HG03139 (cell line): ENCODE measurements around the gene GTF2E1.
"Not testable (repeated sequence)": the region's sequence is repeated elsewhere in the genome, so short reads cannot be mapped to it uniquely, and the experiment has no call there.

Source experiments
- ATAC-seq: cut with Tn5 transposase; IDR thresholded peaks from one replicate; pipeline ENCODE4 v1.9.1; 2021; ENCODE audit not compliant: unreplicated experiment

Gene GTF2E1

DNA sequence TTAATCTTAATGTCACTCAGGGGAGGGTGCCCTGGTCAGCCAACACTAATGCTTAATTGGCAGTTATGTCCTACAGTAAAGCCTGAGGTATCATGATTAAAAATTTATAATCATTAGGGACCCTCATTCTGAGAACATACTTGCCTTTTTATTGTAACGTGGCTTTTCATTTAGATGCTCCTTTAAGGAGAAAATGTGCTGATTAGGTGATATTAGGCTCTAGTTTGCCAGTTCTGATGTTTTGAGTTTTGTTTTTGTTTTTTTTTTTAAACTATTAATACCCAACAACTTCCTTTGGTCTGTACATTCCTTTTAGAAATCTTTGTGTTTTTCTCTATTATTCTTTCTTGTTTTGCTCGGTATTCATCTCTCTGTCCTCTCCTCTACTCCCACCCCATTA, 10.3 kb downstream of the GTF2E1 start:
- ATAC-seq, result no peak

DNA sequence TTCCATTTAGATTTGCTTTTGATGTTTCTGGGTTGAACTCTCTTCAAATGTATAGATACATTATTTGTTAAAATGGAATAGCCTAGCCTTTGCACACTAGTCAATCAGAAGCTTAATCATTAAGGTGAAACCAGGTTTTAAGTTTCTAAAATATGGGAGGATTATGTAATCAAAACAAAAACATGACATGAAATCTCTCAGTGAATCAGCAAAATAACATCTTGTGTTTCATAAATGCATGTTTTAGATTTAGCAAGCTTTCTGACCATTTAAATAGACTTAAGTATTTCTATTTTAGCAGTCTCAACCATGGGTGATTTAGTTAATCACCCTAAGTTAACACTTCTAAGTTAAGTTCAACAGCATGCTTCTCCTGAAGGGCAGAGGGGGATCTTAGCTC, 11.3 kb downstream of the GTF2E1 start:
- no peak for ATAC-seq

DNA sequence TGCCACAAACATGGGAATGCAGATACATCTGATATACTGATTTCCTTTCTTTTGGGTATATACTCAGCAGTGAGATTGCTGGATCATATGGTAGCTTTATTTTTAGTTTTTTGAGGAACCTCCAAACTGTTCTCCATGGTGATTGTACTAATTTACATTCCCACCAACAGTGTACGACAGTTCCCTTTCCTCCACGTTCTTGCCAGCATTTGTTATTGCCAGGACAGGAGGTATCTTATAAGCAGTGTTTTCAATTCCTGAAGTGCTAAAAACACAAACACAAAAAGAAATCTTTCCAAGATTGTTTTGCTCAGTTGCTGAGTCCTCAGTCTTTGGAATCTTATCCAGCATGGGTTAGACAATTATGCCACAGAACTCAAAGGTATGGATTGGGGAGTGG, 13.5 kb downstream of the GTF2E1 start:
- no peak for ATAC-seq

- not testable (repeated sequence) for ATAC-seq
These were observed 16.0 kb downstream of the GTF2E1 start for GRCh38 chr3:120758551-120758950.

DNA sequence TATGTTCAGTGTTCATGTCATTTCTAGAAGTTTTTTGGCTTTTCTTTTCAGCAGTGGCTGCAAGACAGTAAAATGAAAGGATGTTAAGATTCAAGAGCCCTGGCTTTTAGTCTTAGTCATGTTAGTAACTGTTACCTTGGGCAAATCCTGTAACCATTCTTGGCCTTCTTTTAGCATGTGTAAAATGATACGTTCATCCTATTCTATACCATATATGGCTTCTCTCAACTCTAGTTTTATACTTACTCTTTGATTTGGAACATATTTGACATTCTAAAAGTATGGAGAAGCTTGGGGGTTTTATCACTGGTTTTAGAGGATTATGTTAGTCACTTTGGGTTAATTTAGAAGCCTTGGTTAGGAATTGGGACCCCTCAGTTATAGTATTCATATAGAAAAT, 20.1 kb downstream of the GTF2E1 start:
- no peak for ATAC-seq

DNA sequence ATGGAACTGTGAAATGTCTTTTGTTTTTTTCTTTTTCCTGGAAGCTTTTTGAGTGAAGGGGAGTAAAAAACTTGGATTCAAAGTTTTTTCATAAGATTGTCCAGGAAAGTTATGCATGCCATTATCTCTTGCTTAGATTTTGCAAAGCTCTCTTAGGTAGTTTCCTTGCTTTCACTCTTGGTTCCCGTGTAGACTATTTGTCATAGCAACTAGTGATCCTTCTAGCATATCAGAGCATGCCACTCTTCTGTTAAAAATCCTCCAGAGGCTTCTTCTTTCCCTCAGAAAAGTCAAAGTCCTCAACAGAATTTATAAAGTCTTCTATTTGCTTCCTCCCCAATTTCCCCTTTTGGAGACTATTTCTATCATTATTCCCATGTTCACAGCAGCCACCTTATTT, 21.1 kb downstream of the GTF2E1 start:
- ATAC-seq, result peak; percentile 68

- no peak for ATAC-seq
These were observed 21.7 kb downstream of the GTF2E1 start for GRCh38 chr3:120764206-120764605.

DNA sequence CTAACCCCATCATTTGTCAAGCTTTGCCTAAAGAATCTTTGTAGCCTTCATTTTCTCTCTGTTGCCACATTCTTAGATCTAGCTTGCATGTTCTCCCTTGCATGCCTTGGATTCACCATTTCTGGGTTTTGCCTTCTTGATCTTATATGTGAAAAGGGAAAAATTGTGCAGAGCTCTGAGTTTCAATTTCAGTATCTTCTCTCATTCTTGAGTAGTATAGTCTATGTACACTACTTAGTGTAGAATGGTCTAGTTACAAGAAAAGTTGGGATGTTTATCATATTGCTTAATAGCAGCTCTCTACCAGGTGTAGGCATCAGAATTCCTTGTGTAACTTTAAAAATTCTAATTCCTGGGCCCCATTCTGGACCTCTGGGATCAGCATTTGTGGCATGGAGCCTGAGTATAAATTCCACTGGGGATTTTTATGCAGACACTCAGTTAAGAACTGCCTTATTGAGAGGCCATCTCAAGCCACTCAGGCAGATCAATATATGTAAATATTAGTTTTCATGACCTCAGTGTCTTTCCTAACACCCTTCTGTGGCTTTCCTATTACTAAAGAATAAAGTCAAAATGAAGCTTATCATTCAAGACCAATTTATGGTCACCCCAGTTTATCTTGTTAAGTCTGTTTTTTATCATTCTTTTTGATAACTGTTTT, 23.4 kb downstream of the GTF2E1 start:
- no peak for ATAC-seq

DNA sequence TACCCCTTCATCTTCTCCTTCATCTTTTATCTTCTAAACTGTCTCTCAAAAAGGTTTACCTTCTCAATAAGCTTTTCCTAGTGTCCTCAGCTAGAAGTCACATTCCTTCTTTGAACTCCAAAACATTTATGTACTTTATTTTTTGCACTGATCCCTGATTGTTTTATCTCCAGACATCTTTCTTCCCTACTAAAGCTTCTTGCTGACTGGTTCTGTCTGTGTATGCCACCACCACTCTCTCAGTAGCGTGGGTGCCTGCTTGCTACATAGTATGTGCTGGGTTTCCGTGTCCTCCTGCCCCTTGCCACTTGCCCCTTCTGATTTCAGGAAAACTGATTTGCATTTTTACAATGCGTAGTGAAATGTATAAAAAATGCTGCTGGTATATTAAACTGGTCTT, 24.0 kb downstream of the GTF2E1 start:
- no peak for ATAC-seq

DNA sequence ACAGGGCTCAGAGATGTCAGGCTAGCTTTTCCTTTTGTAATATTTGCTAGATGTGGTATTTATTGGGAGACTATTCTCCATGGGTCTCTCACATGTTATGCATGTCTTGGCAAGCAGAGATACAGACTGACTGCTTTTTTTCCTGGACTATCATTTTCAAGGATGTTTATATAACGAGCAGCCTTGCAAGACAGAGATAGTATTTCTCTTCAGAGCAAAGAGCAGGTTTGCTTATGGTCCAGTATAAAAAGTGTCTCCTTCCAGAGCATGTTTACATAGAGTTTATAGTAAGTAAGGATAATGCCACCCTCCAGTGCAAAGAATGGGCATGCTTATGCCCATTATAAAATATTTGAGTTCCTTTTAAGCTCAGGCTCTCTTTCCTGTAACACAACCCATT, 24.6 kb downstream of the GTF2E1 start:
- ATAC-seq, result no peak

GRCh38 chr3:120769436-120769835, 26.9 kb downstream of the GTF2E1 start:
- ATAC-seq, result no peak

DNA sequence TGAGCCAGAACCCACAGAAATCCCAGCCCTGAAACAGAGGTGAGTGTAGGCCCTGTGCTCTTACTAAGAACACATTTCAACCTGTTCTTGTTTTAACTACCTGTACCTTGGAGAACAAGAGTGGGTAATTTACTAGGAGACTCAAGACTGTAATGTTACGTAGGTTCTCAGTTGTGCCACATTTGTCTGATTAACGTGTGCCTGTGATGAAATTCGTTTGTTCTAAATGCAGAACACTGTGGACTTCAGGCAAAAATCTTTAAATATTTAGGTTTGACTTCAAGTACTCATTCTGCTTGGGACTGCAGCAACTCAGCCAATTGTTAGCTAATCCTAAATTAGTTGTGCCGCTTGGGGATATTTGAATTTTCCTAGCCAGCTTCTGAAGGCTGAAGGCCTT, 28.3 kb downstream of the GTF2E1 start:
- no peak for ATAC-seq

GRCh38 chr3:120772081-120772480, 29.5 kb downstream of the GTF2E1 start:
- no peak for ATAC-seq

GRCh38 chr3:120773932-120774331, 31.4 kb downstream of the GTF2E1 start:
- ATAC-seq, result no peak

DNA sequence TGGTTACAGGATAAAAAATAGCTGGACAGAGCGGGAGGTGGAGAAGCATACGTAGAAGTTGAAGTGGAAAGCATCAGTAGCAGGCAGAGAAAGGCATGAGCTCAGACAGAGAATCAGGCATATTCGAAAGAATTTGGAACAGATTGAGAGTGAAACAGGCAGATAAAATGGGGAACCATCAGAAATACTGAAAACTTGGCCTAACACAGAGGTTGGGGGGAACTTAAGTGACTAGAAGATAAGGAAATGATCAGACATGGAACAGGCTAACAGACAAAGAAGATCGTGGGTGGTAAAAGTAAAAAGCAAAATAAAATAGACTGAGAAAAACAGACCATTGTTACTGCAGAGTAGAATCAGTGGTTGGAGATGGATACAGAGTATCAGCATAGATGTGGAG, 32.9 kb downstream of the GTF2E1 start:
- no peak for ATAC-seq

- ATAC-seq, result no peak
These were observed 36.2 kb downstream of the GTF2E1 start for GRCh38 chr3:120778776-120779175.

DNA sequence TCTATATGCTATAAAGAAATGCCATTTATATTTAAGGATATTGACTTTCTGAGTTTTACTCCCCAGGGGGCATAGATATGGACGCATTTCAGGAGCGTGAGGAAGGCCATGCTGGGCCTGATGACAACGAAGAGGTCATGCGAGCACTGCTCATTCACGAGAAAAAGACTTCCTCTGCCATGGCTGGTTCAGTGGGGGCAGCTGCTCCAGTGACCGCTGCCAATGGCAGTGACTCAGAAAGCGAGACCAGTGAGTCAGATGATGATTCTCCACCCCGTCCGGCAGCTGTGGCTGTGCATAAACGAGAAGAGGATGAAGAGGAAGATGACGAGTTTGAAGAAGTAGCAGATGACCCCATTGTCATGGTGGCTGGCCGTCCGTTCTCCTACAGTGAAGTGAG, 38.4 kb downstream of the GTF2E1 start:
- peak; percentile 84 for ATAC-seq

DNA sequence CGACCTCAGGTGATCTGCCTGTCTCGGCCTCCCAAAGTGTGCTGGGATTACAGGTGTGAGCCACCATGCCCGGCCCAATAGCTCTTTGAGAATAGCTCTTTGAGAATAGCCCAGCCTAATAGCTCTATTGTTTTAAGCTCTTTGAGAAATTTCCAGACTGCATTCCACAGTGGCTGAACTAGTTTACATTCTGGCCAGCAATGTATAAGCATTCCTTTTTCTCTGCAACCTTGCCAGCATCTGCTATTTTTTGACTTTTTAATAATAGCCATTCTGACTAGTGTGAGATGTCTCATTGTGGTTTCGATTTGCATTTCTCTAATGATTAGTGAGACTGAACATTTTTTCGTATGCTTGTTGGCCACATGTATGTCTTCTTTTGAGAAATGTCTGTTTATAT, 43.3 kb downstream of the GTF2E1 start:
- peak; percentile 57 for ATAC-seq

DNA sequence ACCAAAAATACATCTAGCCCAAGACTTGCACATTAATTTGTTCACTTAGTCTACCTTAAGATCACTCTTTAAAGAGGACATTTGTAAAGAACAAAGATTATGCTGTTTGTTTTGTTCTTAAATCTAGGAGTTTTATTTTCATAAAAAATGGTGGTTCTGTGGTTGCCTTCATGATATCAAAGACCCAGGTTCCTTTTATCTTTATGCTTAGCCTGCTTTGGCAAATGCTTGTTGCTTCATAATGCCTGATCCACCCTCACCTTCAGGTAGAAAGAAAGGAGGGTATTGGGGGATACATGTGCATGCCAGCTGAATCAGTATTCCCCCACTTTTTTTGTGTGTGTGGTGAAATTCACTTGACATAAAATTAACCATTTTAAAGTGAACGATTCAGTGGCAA, 48.5 kb downstream of the GTF2E1 start:
- no peak for ATAC-seq

DNA sequence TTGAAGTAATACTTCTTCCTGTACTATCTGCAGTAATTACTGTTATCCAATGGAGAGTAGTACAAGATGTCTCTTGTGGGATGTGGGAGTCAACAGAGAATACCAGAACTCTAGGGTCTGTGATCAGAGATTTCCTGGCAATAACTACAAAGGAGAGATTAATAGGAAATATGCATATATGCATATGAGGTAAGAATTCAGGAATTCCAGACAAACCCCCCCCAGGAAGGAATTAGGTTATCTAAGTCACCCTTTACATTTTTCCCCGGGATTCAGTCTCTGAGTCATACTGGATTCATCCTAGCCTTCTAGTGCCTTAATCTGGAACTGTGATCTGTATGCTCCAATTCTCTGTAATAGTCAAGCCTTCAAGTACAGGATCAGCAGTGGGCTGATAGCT, 49.4 kb downstream of the GTF2E1 start:
- no peak for ATAC-seq

DNA sequence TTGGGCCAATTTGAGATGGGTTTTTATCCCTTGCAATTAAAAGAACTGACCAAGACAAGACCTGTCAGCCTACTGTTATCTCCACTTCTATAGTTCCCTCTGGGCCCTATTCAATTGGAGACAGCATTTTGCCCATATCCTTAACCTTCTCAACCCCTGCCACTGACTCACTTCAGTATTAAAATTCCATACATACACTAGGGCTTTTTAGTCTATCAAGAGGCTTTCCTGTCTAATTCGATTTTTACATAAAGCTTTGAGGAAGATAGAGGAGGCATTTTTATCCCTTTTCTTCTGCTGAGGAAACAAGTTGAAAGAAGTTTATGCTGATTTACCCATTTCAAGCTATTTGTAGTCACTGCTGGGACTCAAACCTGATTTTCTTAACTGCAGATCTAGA, 51.1 kb downstream of the GTF2E1 start:
- no peak for ATAC-seq

- peak; percentile 95 for ATAC-seq
These were observed 52.6 kb downstream of the GTF2E1 start for GRCh38 chr3:120795017-120795648.

GRCh38 chr3:120795959-120796358, 53.4 kb downstream of the GTF2E1 start:
- ATAC-seq, result no peak
